ENCODE data around the gene UBA3.
A peak's percentile ranks its signal among the peaks of the same experiment; 100 is the strongest.

UBA3 gene

GRCh38 chr3:69121950-69122349 is 41.8 kb upstream of the UBA3 start:
- TF ChIP-seq CTCF (IDR thresholded peaks at IDR 0.05; ENCODE audit: low read length) (no peak), EZH2 (optimal IDR thresholded peaks at IDR 0.05; ENCODE audit: low read depth, low read length) (no peak)
- Histone ChIP-seq H2AFZ (ENCODE audit: low read length) (no peak overlapping the region), H3K4me1 (ENCODE audit: low read length) (peaks cover 3% of the 10 kb centered on the region), H3K36me3 (replicated peaks; ENCODE audit: insufficient read depth, low read length) (no peaks in the 10 kb centered on the region), H3K9ac (ENCODE audit: low read length) (no peak overlapping the region), H3K79me2 (ENCODE audit: low read length) (no peaks in the 10 kb centered on the region), H3K9me2 (replicated peaks; ENCODE audit: insufficient read depth, low read length) (no peaks in the 10 kb centered on the region), H3K4me3 (ENCODE audit: low read length) (no peak overlapping the region), H3K9me3 (replicated peaks; ENCODE audit: insufficient read depth, low read length) (no peaks in the 10 kb centered on the region), H3F3A (ENCODE audit: insufficient read depth, low read length) (no peaks in the 10 kb centered on the region), H4K20me1 (ENCODE audit: insufficient read depth, low read length) (no peaks in the 10 kb centered on the region), H3K27ac (ENCODE audit: low read length) (no peak overlapping the region), H3K27me3 (replicated peaks; ENCODE audit: insufficient read depth, low read length) (no peaks in the 10 kb centered on the region), H3K4me2 (ENCODE audit: low read depth, low read length) (no peak overlapping the region)
- no peak for DNase-seq

DNA sequence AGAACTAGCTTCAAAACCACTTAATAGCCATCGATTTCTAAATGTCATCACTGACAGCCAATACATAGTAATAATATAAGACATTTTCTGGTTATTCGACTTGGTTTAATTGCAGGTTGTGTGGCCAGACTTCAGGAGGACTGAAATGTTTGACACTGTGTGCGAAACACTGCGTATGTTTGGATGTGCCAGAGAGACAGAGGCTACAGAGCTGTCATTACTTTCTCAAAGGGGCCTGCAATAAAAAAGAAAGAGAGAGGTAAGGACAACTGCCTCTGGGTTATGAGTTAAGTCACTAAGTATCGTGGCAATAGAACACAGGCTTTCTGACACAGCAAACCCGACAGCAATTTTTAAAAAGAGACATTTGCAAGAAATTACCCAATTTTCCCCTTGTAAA is 41.3 kb upstream of the UBA3 start:
- H2AFZ ChIP-seq (ENCODE audit: low read length): peak overlapping the region; percentile 53; the same call in 1 of the 2 replicates

DNA sequence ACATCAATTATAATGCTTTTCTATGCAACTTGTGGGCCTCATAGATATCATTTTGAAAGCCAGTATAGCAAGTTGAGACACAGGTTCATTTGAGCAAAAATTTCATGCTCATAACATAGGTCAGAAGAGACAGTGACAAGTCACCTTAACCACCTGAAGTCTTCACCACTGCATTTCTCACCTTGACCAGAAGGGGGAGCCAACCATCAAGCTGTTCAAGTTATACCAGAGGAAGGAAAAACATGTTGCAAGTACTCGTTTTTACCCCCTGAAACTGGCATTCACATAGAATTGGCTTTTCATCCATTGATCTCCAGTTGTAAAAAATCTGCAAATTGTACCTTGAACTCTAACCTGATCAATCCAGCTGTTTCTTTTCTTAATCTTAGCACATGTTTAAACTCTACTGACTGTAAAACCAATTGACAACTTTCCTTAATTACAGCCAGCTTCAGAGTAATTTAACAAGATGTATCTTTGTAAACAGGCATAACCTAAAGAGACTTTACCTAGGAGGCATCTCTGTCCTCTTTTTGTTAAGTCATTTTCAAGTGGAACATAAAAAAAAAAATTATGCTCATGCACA is 40.8 kb upstream of the UBA3 start:
- Histone ChIP-seq H3K9me2 (replicated peaks; ENCODE audit: insufficient read depth, low read length) (no peaks in the 10 kb centered on the region), H4K20me1 (ENCODE audit: insufficient read depth, low read length) (no peaks in the 10 kb centered on the region), H3K79me2 (ENCODE audit: low read length) (no peaks in the 10 kb centered on the region), H3K4me3 (ENCODE audit: low read length) (no peak overlapping the region), H3K27ac (ENCODE audit: low read length) (no peak overlapping the region), H3K4me2 (ENCODE audit: low read depth, low read length) (peak overlapping the region; percentile 27; the same call in 1 of the 2 replicates), H3K9ac (ENCODE audit: low read length) (no peak overlapping the region), H3K36me3 (replicated peaks; ENCODE audit: insufficient read depth, low read length) (no peaks in the 10 kb centered on the region), H3K27me3 (replicated peaks; ENCODE audit: insufficient read depth, low read length) (no peaks in the 10 kb centered on the region), H3K9me3 (replicated peaks; ENCODE audit: insufficient read depth, low read length) (no peaks in the 10 kb centered on the region), H2AFZ (ENCODE audit: low read length) (peak overlapping the region; percentile 53), H3F3A (ENCODE audit: insufficient read depth, low read length) (0 out of 2 replicates have a peak, but pooled peaks cover 3% of the 10 kb centered on the region), H3K4me1 (ENCODE audit: low read length) (peaks cover 13% of the 10 kb centered on the region)
- DNase-seq: peak; percentile 90
- TF ChIP-seq EZH2 (optimal IDR thresholded peaks at IDR 0.05; ENCODE audit: low read depth, low read length) (no peak), CTCF (IDR thresholded peaks at IDR 0.05; ENCODE audit: low read length) (peak; percentile 94), EZH2phosphoT487 (IDR thresholded peaks at IDR 0.05; ENCODE audit: low read length) (no peak)

More for the DNA sequence above, 41.3 kb upstream of the UBA3 start:
- no peak overlapping the region for H3K4me3 ChIP-seq (ENCODE audit: low read length)
- no peaks in the 10 kb centered on the region for H3K9me3 ChIP-seq (replicated peaks; ENCODE audit: insufficient read depth, low read length)
- no peak for TF ChIP-seq EZH2 (optimal IDR thresholded peaks at IDR 0.05; ENCODE audit: low read depth, low read length)
- TF ChIP-seq EZH2phosphoT487 (IDR thresholded peaks at IDR 0.05; ENCODE audit: low read length): no peak
- no peak for TF ChIP-seq CTCF (IDR thresholded peaks at IDR 0.05; ENCODE audit: low read length)
- no peaks in the 10 kb centered on the region for H3K36me3 ChIP-seq (replicated peaks; ENCODE audit: insufficient read depth, low read length)
- H4K20me1 ChIP-seq (ENCODE audit: insufficient read depth, low read length): no peaks in the 10 kb centered on the region
- no peak for DNase-seq
- H3K27me3 ChIP-seq (replicated peaks; ENCODE audit: insufficient read depth, low read length): no peaks in the 10 kb centered on the region
- H3K4me2 ChIP-seq (ENCODE audit: low read depth, low read length): peak overlapping the region; percentile 27; the same call in 1 of the 2 replicates
- H3F3A ChIP-seq (ENCODE audit: insufficient read depth, low read length): no peaks in the 10 kb centered on the region
- no peaks in the 10 kb centered on the region for H3K79me2 ChIP-seq (ENCODE audit: low read length)
- H3K27ac ChIP-seq (ENCODE audit: low read length): no peak overlapping the region
- no peak overlapping the region for H3K9ac ChIP-seq (ENCODE audit: low read length)
- no peaks in the 10 kb centered on the region for H3K9me2 ChIP-seq (replicated peaks; ENCODE audit: insufficient read depth, low read length)
- peaks cover 7% of the 10 kb centered on the region for H3K4me1 ChIP-seq (ENCODE audit: low read length)
